Measurements from ENCODE around the gene USP15.

DNA sequence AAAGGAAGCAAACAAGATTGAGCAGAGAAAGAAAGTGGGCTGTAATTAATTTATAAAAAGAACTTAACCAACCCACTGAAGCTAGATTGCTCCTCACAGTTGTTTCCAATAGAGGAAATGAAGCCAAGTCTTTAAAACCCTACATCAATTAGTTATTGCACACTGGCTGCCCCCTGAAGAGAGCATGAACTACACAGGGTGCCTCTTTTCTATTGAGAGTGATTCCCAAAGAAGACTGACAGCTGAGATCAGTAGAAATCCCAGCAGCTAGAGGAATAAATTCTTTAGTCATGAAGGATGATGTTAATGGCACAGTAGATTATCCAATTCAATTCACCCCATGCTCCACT lies 8.6 kb upstream of the USP15 start:
- TF ChIP-seq CEBPB (IDR thresholded peaks at IDR 0.05) (no peak), TEAD4 (IDR thresholded peaks at IDR 0.05) (no peak), CREB1 (IDR thresholded peaks at IDR 0.05; ENCODE audit: low read depth) (no peak), RAD21 (IDR thresholded peaks at IDR 0.05; ENCODE audit: low read depth) (no peak), FOXM1 (IDR thresholded peaks at IDR 0.05; ENCODE audit: borderline replicate concordance, low read depth) (no peak), EP300 (IDR thresholded peaks at IDR 0.05; ENCODE audit: borderline replicate concordance) (no peak), TAF1 (IDR thresholded peaks at IDR 0.05; ENCODE audit: low read depth) (no peak), YY1 (IDR thresholded peaks at IDR 0.05; ENCODE audit: low read depth) (no peak), EGR1 (IDR thresholded peaks at IDR 0.05) (no peak), TCF12 (IDR thresholded peaks at IDR 0.05; ENCODE audit: low read depth) (no peak)
- TF ChIP-seq, protein P1, sequence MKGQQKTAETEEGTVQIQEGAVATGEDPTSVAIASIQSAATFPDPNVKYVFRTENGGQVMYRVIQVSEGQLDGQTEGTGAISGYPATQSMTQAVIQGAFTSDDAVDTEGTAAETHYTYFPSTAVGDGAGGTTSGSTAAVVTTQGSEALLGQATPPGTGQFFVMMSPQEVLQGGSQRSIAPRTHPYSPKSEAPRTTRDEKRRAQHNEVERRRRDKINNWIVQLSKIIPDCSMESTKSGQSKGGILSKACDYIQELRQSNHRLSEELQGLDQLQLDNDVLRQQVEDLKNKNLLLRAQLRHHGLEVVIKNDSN (IDR thresholded peaks at IDR 0.05) = no peak
- TF ChIP-seq, protein P2, sequence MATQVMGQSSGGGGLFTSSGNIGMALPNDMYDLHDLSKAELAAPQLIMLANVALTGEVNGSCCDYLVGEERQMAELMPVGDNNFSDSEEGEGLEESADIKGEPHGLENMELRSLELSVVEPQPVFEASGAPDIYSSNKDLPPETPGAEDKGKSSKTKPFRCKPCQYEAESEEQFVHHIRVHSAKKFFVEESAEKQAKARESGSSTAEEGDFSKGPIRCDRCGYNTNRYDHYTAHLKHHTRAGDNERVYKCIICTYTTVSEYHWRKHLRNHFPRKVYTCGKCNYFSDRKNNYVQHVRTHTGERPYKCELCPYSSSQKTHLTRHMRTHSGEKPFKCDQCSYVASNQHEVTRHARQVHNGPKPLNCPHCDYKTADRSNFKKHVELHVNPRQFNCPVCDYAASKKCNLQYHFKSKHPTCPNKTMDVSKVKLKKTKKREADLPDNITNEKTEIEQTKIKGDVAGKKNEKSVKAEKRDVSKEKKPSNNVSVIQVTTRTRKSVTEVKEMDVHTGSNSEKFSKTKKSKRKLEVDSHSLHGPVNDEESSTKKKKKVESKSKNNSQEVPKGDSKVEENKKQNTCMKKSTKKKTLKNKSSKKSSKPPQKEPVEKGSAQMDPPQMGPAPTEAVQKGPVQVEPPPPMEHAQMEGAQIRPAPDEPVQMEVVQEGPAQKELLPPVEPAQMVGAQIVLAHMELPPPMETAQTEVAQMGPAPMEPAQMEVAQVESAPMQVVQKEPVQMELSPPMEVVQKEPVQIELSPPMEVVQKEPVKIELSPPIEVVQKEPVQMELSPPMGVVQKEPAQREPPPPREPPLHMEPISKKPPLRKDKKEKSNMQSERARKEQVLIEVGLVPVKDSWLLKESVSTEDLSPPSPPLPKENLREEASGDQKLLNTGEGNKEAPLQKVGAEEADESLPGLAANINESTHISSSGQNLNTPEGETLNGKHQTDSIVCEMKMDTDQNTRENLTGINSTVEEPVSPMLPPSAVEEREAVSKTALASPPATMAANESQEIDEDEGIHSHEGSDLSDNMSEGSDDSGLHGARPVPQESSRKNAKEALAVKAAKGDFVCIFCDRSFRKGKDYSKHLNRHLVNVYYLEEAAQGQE (IDR thresholded peaks at IDR 0.05; ENCODE audit: low read depth) = no peak
- TF ChIP-seq, protein P3, sequence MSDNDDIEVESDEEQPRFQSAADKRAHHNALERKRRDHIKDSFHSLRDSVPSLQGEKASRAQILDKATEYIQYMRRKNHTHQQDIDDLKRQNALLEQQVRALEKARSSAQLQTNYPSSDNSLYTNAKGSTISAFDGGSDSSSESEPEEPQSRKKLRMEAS (IDR thresholded peaks at IDR 0.05) = no peak
